Measurements from ENCODE around the gene HS6ST3.

GRCh38 chr13:96726651-96727050 lies 636.7 kb downstream of the HS6ST3 start:
- TF ChIP-seq POLR2A (IDR thresholded peaks at IDR 0.05) (no peak), CTCF (IDR thresholded peaks at IDR 0.05) (no peak)

Data from adrenal gland (tissue), 5 donors.